Measurements from ENCODE around the gene DNAH11.

GRCh38 chr7:21893401-21893800, 350.6 kb downstream of the DNAH11 start:
- TF ChIP-seq MYC (CRISPR knock-in tag; IDR thresholded peaks at IDR 0.05; ENCODE audit: borderline replicate concordance) (no peak), MAFK (conservative IDR thresholded peaks at IDR 0.05 in 1 of 2, IDR thresholded peaks at IDR 0.05 in 1 of 2; ENCODE audit: low read length in 2 of 2) (no peak), CENPBD1 (CRISPR knock-in tag; IDR thresholded peaks at IDR 0.05; ENCODE audit: borderline replicate concordance, low read depth) (no peak), THRA (CRISPR knock-in tag; IDR thresholded peaks at IDR 0.05; ENCODE audit: borderline replicate concordance) (no peak), CTCF (CRISPR knock-in tag; IDR thresholded peaks at IDR 0.05) (no peak), ZFP36L1 (CRISPR knock-in tag; IDR thresholded peaks at IDR 0.05) (no peak), IRF2 (CRISPR knock-in tag; IDR thresholded peaks at IDR 0.05) (no peak), RFX5 (IDR thresholded peaks at IDR 0.05; ENCODE audit: low read depth, low read length) (no peak), FOXM1 (CRISPR knock-in tag; IDR thresholded peaks at IDR 0.05) (no peak)

Measured in HepG2 (cell line).